SK-N-SH (cell line): Measurements from ENCODE around the gene NHSL1. TPM values are rescaled to one million over a fixed set of nuclear protein-coding genes. Genes with fewer than 3 reads are reported as not detected.

Source experiments
- CTCF ChIA-PET: fragments of 300-600, 350-600 bp; formaldehyde crosslinking; extraction: SDS; loops from one replicate; lab custom pipeline; 2021; lab: Yijun Ruan, JAX
- POLR2A ChIA-PET: fragments of 350-600 bp; sonication (Branson Sonifier 250); formaldehyde crosslinking; extraction: SDS; loops from one replicate; lab custom pipeline; 2020; ENCODE audit warnings: antibody characterized with exemption, inconsistent platforms; lab: Yijun Ruan, JAX
- DNase-seq: peaks from one replicate; pipeline ENCODE4 v3.0.0; 2012
- H2AFZ ChIP-seq: fragments of 200-600 bp; sonication (generic); 2 replicates; pipeline ENCODE4 v1.8.1; 2016; ENCODE audit warnings: antibody characterized with exemption, mild to moderate bottlenecking, low read depth
- H3F3A ChIP-seq: fragments of 200-600 bp; sonication (generic); replicated peaks from 2 replicates; pipeline ENCODE3; 2016; ENCODE audit warnings: antibody characterized with exemption, mild to moderate bottlenecking; ENCODE audit not compliant: insufficient read depth
- H3K27ac ChIP-seq, 2 experiments: fragments of 200-500 bp in 1 of 2; fragments of 200-600 bp in 1 of 2; sonication (Bioruptor generic) in 1 of 2; sonication (generic), shearing (Covaris generic) in 1 of 2; 2 replicates each; pipeline versions ENCODE4 v1.5.1 to v1.6.1; 2014 to 2016; ENCODE audit warnings: low read depth in 2 of 2, inconsistent platforms in 1 of 2, low read length in 1 of 2, mild to moderate bottlenecking in 1 of 2, mixed read lengths in 1 of 2
- H3K27me3 ChIP-seq: fragments of 200-600 bp; sonication (generic), shearing (Covaris generic); 2 replicates; pipeline ENCODE4 v1.6.1; 2016; ENCODE audit warnings: mixed run types; ENCODE audit not compliant: insufficient read depth
- H3K36me3 ChIP-seq, 2 experiments: fragments of 200-500 bp in 1 of 2; fragments of 200-600 bp in 1 of 2; sonication (Bioruptor generic) in 1 of 2; sonication (generic) in 1 of 2; replicated peaks in 1 of 2; 2 replicates each; pipeline versions ENCODE3 to v1.5.1; 2014 to 2016; ENCODE audit warnings: low read length in 1 of 2, mild to moderate bottlenecking in 1 of 2; ENCODE audit not compliant: insufficient read depth in 2 of 2, control insufficient read depth in 1 of 2
- H3K4me1 ChIP-seq, 2 experiments: fragments of 200-500 bp in 1 of 2; fragments of 200-600 bp in 1 of 2; sonication (Bioruptor generic) in 1 of 2; sonication (generic), shearing (Covaris generic) in 1 of 2; 2 replicates each; pipeline versions ENCODE4 v1.5.1 to v1.6.1; 2014 to 2016; ENCODE audit warnings: low read depth in 1 of 2, low read length in 1 of 2, mixed run types in 1 of 2; ENCODE audit not compliant: insufficient read depth in 2 of 2, control insufficient read depth in 1 of 2
- H3K4me2 ChIP-seq: fragments of 200-600 bp; sonication (generic), shearing (Covaris generic); 2 replicates; pipeline ENCODE4 v1.6.1; 2017; ENCODE audit warnings: mixed run types
- H3K4me3 ChIP-seq, 2 experiments: fragments of 200-500 bp in 1 of 2; fragments of 200-600 bp in 1 of 2; sonication (Bioruptor generic) in 1 of 2; sonication (generic), shearing (Covaris generic) in 1 of 2; 2 replicates each; pipeline versions ENCODE4 v1.5.1 to v1.8.1; 2014 to 2016; ENCODE audit warnings: low read depth in 2 of 2, inconsistent platforms in 1 of 2, low read length in 1 of 2, mild to moderate bottlenecking in 1 of 2, mixed read lengths in 1 of 2, moderate library complexity in 1 of 2
- H3K79me2 ChIP-seq: fragments of 200-600 bp; sonication (generic); 2 replicates; pipeline ENCODE4 v1.8.1; 2017; ENCODE audit warnings: mild to moderate bottlenecking; ENCODE audit not compliant: insufficient read depth
- H3K9ac ChIP-seq: fragments of 200-600 bp; sonication (generic); 2 replicates; pipeline ENCODE4 v1.6.1; 2017; ENCODE audit warnings: mixed run types
- H3K9me2 ChIP-seq: fragments of 200-600 bp; sonication (generic); 2 replicates; pipeline ENCODE4 v1.6.1; 2017; ENCODE audit warnings: mixed run types
- H3K9me3 ChIP-seq: fragments of 200-600 bp; sonication (generic); 2 replicates; pipeline ENCODE4 v1.6.1; 2017; ENCODE audit warnings: mixed run types, mild to moderate bottlenecking, moderate library complexity
- H4K20me1 ChIP-seq: fragments of 200-600 bp; sonication (generic); 2 replicates; pipeline ENCODE4 v1.6.1; 2017; ENCODE audit warnings: mild to moderate bottlenecking, mixed run types; ENCODE audit not compliant: insufficient read depth
- CHD2 ChIP-seq: fragments of 150-350 bp; IDR thresholded peaks from 2 replicates; pipeline ENCODE4 v1.6.1; 2018; ENCODE audit warnings: low read length; ENCODE audit not compliant: partially characterized antibody
- GATA2 ChIP-seq: sonication (generic); formaldehyde crosslinking; IDR thresholded peaks from 2 replicates; pipeline ENCODE4 v1.5.0; 2020; ENCODE audit warnings: mild to moderate bottlenecking, missing genetic modification reagents
- MEF2A ChIP-seq: IDR thresholded peaks from 2 replicates; pipeline ENCODE4 v1.4.0; 2012; ENCODE audit warnings: low read depth, borderline replicate concordance
- NRF1 ChIP-seq: IDR thresholded peaks from 2 replicates; pipeline ENCODE4 v1.6.1; 2012; ENCODE audit warnings: low read depth, mild to moderate bottlenecking, low read length
- RFX5 ChIP-seq: IDR thresholded peaks from 2 replicates; pipeline ENCODE4 v1.6.1; 2012; ENCODE audit warnings: mild to moderate bottlenecking, improper control_type of control experiment, low read length
- TEAD4 ChIP-seq: IDR thresholded peaks from 2 replicates; pipeline ENCODE4 v1.4.0; 2012; ENCODE audit warnings: mild to moderate bottlenecking, borderline replicate concordance; ENCODE audit not compliant: insufficient read depth
- YY1 ChIP-seq: IDR thresholded peaks from 2 replicates; pipeline ENCODE4 v1.4.0; 2012; ENCODE audit warnings: low read depth, mild to moderate bottlenecking
- WGBS: methylation state at CpG from one replicate; pipeline ENCODE4 v1.1.6; 2017; ENCODE audit warnings: low lambda C conversion rate; 5-methylcytosine and 5-hydroxymethylcytosine counted together
- polyA plus RNA-seq, 3 experiments: library from polyadenylated mRNA; depleted of rRNA; stranded (reverse); fragments of >200 nt; gene quantifications; 2 replicates each; pipeline ENCODE4 v1.2.3, GENCODE V29; 2012
- TF ChIP-seq, protein P1 (sequence below): fragments of 150-350 bp; IDR thresholded peaks from 2 replicates; pipeline ENCODE4 v1.6.1; 2017; ENCODE audit warnings: antibody characterized with exemption, low read length, low read depth, borderline replicate concordance
- TF ChIP-seq, protein P2 (sequence below): IDR thresholded peaks from 2 replicates; pipeline ENCODE4 v1.4.0; 2012; ENCODE audit warnings: low read depth, borderline replicate concordance
- TF ChIP-seq, protein P3 (sequence below): fragments of 200-600 bp; sonication (generic); IDR thresholded peaks from 2 replicates; pipeline ENCODE4 v1.6.1; 2017; ENCODE audit warnings: antibody characterized with exemption, mild to moderate bottlenecking, moderate library complexity
- TF ChIP-seq, protein P4 (sequence below): IDR thresholded peaks from 2 replicates; pipeline ENCODE4 v1.4.0; 2012; ENCODE audit warnings: low read depth
- TF ChIP-seq, protein P5 (sequence below): IDR thresholded peaks from 2 replicates; pipeline ENCODE4 v1.4.0; 2012; ENCODE audit warnings: low read depth, borderline replicate concordance
- TF ChIP-seq, protein P6 (sequence below): IDR thresholded peaks from 2 replicates; pipeline ENCODE4; 2012

NHSL1 gene
- polyA plus RNA-seq, 1 of the 3 experiments (the other 2 are of a cell fraction) = under 0.01 TPM

DNA sequence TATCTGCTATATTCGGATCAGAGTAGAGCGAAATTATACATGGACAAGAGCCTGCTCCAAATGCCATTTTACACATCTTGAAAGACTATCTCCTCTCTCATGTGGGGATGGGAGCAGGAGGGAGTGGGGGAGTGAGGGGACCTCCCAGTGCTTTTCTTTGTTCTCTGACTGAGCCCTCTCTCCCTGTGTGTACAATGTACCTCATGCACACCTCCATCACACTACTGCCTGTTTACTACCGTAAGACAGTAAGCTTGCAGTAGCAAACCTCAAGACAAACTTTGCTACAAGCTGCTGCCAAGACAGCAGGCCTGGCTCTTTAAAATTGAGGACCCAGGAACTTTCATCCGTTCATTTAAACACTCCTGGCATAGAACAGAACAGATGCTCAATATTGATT lies 7.2 kb downstream of the NHSL1 start:
- Histone ChIP-seq H3F3A (no peaks in the 10 kb centered on the region), H2AFZ (no peak overlapping the region), H3K9ac (no peak overlapping the region), H3K36me3 (no peaks in the 10 kb centered on the region), H3K9me3 (no peaks in the 10 kb centered on the region), H3K4me1 (no peaks in the 10 kb centered on the region), H3K27me3 (peaks cover 7% of the 10 kb centered on the region; the same call in 1 of the 2 replicates), H3K4me2 (no peak overlapping the region), H3K4me3 (no peak overlapping the region), H3K79me2 (no peaks in the 10 kb centered on the region), H3K9me2 (no peaks in the 10 kb centered on the region), H3K27ac (no peak overlapping the region), H4K20me1 (no peaks in the 10 kb centered on the region)
- ChIA-PET CTCF (interaction anchor here (0.6 to 1.0 kb wide), 3 partner anchors 44 to 76 kb away, joined by 3 read pairs; no protein-coding TSS in a partner anchor), POLR2A (no interaction called here)
- no peak for DNase-seq
- 9% methylated on average over 4 of the region's 4 CpGs for WGBS
- no peak for TF ChIP-seq CHD2
- no peak for TF ChIP-seq GATA2
- no peak for TF ChIP-seq YY1
- TF ChIP-seq, protein P1, sequence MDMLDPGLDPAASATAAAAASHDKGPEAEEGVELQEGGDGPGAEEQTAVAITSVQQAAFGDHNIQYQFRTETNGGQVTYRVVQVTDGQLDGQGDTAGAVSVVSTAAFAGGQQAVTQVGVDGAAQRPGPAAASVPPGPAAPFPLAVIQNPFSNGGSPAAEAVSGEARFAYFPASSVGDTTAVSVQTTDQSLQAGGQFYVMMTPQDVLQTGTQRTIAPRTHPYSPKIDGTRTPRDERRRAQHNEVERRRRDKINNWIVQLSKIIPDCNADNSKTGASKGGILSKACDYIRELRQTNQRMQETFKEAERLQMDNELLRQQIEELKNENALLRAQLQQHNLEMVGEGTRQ = no peak
- no peak for TF ChIP-seq MEF2A
- no peak for TF ChIP-seq NRF1
- TF ChIP-seq, protein P2, sequence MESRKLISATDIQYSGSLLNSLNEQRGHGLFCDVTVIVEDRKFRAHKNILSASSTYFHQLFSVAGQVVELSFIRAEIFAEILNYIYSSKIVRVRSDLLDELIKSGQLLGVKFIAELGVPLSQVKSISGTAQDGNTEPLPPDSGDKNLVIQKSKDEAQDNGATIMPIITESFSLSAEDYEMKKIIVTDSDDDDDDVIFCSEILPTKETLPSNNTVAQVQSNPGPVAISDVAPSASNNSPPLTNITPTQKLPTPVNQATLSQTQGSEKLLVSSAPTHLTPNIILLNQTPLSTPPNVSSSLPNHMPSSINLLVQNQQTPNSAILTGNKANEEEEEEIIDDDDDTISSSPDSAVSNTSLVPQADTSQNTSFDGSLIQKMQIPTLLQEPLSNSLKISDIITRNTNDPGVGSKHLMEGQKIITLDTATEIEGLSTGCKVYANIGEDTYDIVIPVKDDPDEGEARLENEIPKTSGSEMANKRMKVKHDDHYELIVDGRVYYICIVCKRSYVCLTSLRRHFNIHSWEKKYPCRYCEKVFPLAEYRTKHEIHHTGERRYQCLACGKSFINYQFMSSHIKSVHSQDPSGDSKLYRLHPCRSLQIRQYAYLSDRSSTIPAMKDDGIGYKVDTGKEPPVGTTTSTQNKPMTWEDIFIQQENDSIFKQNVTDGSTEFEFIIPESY = no peak

DNA sequence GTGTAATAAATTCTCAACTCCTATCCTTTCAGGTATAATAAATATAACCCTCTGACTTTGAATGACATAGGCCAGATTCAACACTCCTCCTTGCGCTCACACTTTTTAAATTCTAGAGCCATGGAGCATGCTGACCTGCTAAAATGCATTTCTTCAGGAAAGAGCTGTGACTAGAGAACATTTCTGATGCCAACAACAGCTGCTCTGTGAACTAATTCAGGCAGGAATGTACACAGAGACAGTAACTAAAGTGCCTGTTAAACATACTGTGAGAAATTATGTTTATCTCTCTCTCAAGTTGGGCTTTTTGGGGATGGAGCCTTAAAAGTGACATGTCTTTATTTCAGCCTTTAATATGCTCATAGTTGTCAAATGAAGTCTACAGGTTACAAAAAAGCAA lies 8.3 kb downstream of the NHSL1 start:
- Histone ChIP-seq H3K9me2 (no peaks in the 10 kb centered on the region), H3K9ac (no peak overlapping the region), H3K4me2 (no peak overlapping the region), H4K20me1 (no peaks in the 10 kb centered on the region), H3K27me3 (peaks cover 7% of the 10 kb centered on the region; the same call in 1 of the 2 replicates), H3K4me3 (no peak overlapping the region), H3K79me2 (no peaks in the 10 kb centered on the region), H3K27ac (no peak overlapping the region), H3K4me1 (no peaks in the 10 kb centered on the region), H3F3A (no peaks in the 10 kb centered on the region)
- POLR2A ChIA-PET = no interaction called here
- 12% methylated on average over 1 of the region's 1 CpG for WGBS
- CTCF ChIA-PET = no interaction called here
- no peak for TF ChIP-seq NRF1
- TF ChIP-seq, all 33 proteins: peak for 0
- no peaks in the 10 kb centered on the region for H3K36me3 ChIP-seq
- H2AFZ ChIP-seq = no peak overlapping the region
- DNase-seq = no peak
- no peaks in the 10 kb centered on the region for H3K9me3 ChIP-seq

DNA sequence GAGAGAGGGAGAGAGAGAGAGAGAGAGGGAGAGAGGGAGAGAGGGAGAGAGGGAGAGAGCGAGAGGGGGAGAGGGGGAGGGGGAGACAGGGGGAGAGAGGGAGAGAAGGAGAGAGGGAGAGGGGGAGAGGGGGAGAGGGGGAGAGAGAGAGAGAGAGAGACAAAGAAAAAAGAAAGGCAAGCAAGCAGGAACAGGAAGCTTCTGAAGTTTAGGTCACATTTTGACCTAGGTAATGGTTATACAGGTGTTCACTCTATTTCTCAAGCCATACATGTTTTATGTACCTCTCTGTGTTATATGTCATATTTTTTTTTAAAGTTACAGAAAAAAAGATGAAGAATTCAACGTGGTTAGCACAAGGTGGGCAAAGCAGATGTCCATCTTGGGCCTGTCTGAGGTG lies 9.4 kb downstream of the NHSL1 start:
- Histone ChIP-seq H3K9ac (no peak overlapping the region), H4K20me1 (no peaks in the 10 kb centered on the region), H3F3A (no peaks in the 10 kb centered on the region), H3K4me1 (no peaks in the 10 kb centered on the region), H3K36me3 (no peaks in the 10 kb centered on the region), H3K9me3 (no peaks in the 10 kb centered on the region), H3K79me2 (no peaks in the 10 kb centered on the region), H2AFZ (no peak overlapping the region), H3K9me2 (no peaks in the 10 kb centered on the region), H3K27ac (no peak overlapping the region), H3K4me3 (no peak overlapping the region), H3K4me2 (no peak overlapping the region), H3K27me3 (peaks cover 7% of the 10 kb centered on the region; the same call in 1 of the 2 replicates)
- CTCF ChIA-PET = no interaction called here
- no peak for DNase-seq
- POLR2A ChIA-PET = no interaction called here
- 35% methylated on average over 2 of the region's 2 CpGs for WGBS
- TF ChIP-seq, protein P3, sequence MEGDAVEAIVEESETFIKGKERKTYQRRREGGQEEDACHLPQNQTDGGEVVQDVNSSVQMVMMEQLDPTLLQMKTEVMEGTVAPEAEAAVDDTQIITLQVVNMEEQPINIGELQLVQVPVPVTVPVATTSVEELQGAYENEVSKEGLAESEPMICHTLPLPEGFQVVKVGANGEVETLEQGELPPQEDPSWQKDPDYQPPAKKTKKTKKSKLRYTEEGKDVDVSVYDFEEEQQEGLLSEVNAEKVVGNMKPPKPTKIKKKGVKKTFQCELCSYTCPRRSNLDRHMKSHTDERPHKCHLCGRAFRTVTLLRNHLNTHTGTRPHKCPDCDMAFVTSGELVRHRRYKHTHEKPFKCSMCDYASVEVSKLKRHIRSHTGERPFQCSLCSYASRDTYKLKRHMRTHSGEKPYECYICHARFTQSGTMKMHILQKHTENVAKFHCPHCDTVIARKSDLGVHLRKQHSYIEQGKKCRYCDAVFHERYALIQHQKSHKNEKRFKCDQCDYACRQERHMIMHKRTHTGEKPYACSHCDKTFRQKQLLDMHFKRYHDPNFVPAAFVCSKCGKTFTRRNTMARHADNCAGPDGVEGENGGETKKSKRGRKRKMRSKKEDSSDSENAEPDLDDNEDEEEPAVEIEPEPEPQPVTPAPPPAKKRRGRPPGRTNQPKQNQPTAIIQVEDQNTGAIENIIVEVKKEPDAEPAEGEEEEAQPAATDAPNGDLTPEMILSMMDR = no peak
- TF ChIP-seq RFX5 = no peak
- TF ChIP-seq, protein P1 = no peak
- TF ChIP-seq TEAD4 = no peak
- no peak for TF ChIP-seq NRF1
- TF ChIP-seq, protein P4, sequence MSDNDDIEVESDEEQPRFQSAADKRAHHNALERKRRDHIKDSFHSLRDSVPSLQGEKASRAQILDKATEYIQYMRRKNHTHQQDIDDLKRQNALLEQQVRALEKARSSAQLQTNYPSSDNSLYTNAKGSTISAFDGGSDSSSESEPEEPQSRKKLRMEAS = no peak
- TF ChIP-seq, protein P5, sequence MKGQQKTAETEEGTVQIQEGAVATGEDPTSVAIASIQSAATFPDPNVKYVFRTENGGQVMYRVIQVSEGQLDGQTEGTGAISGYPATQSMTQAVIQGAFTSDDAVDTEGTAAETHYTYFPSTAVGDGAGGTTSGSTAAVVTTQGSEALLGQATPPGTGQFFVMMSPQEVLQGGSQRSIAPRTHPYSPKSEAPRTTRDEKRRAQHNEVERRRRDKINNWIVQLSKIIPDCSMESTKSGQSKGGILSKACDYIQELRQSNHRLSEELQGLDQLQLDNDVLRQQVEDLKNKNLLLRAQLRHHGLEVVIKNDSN = no peak
- TF ChIP-seq, protein P6, sequence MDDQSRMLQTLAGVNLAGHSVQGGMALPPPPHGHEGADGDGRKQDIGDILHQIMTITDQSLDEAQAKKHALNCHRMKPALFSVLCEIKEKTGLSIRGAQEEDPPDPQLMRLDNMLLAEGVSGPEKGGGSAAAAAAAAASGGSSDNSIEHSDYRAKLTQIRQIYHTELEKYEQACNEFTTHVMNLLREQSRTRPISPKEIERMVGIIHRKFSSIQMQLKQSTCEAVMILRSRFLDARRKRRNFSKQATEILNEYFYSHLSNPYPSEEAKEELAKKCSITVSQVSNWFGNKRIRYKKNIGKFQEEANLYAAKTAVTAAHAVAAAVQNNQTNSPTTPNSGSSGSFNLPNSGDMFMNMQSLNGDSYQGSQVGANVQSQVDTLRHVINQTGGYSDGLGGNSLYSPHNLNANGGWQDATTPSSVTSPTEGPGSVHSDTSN = no peak
